NCI-H128 (cell line): Measurements from ENCODE around the gene UNC5A.
"Not testable (repeated sequence)": the region's sequence is repeated elsewhere in the genome, so short reads cannot be mapped to it uniquely, and the experiment has no call there.

Experiments
- DNase-seq: peaks from one replicate; lab custom pipeline; 2025; ENCODE audit not compliant: unreplicated experiment; lab: John Stamatoyannopoulos, UW

The UNC5A gene

GRCh38 chr5:176862330-176862995 is 52.1 kb downstream of the UNC5A start:
- DNase-seq, result no peak

- DNase-seq, result no peak
Measured at GRCh38 chr5:176863041-176863764, 52.8 kb downstream of the UNC5A start.

GRCh38 chr5:176863765-176864098 is 53.4 kb downstream of the UNC5A start:
- DNase-seq, result no peak

- DNase-seq, result no peak
Measured at GRCh38 chr5:176864755-176865154, 54.4 kb downstream of the UNC5A start.

GRCh38 chr5:176865964-176866363 is 55.6 kb downstream of the UNC5A start:
- no peak for DNase-seq

GRCh38 chr5:176866707-176867310 is 56.5 kb downstream of the UNC5A start:
- no peak for DNase-seq

GRCh38 chr5:176868126-176868525 is 57.8 kb downstream of the UNC5A start:
- no peak for DNase-seq

GRCh38 chr5:176868731-176869130 is 58.4 kb downstream of the UNC5A start:
- no peak for DNase-seq

GRCh38 chr5:176869501-176870109 is 59.2 kb downstream of the UNC5A start:
- DNase-seq, result no peak

GRCh38 chr5:176870110-176870591 is 59.8 kb downstream of the UNC5A start:
- DNase-seq, result no peak

GRCh38 chr5:176870644-176871043 is 60.3 kb downstream of the UNC5A start:
- not testable (repeated sequence) for DNase-seq

- not testable (repeated sequence) for DNase-seq
Measured at GRCh38 chr5:176872586-176872985, 62.2 kb downstream of the UNC5A start.

GRCh38 chr5:176873011-176873410 is 62.7 kb downstream of the UNC5A start:
- DNase-seq, result not testable (repeated sequence)

GRCh38 chr5:176873541-176874172 is 63.3 kb downstream of the UNC5A start:
- no peak for DNase-seq

- DNase-seq, result no peak
Measured at GRCh38 chr5:176874198-176874780, 63.9 kb downstream of the UNC5A start.

- no peak for DNase-seq
Measured at GRCh38 chr5:176875014-176875550, 64.7 kb downstream of the UNC5A start.

GRCh38 chr5:176875783-176876505 is 65.6 kb downstream of the UNC5A start:
- no peak for DNase-seq

GRCh38 chr5:176876506-176877431 is 66.4 kb downstream of the UNC5A start:
- no peak for DNase-seq

GRCh38 chr5:176877793-176878331 is 67.5 kb downstream of the UNC5A start:
- DNase-seq, result no peak
